IMR-90 (cell line): ENCODE measurements around the gene GALNT7. TPM values are rescaled to one million over a fixed set of nuclear protein-coding genes. Genes with fewer than 3 reads are reported as not detected.
A peak's percentile ranks its signal among the peaks of the same experiment; 100 is the strongest.

Experiments
- ATAC-seq: fragments of 200-7000 bp; cut with Tn5 transposase; 2 replicates; pipeline ENCODE4 v1.9.1; 2020; ENCODE audit warnings: low read depth, mild to moderate bottlenecking, moderate library complexity
- BruUV-seq: library from RNA; stranded (reverse); fragments of 400-500 nt; replicated peaks from 2 replicates; lab custom pipeline; 2021; lab: Mats Ljungman, UMichigan
- CTCF ChIA-PET: fragments of 300-600 bp; formaldehyde crosslinking; extraction: SDS; loops from one replicate; lab custom pipeline; 2021; ENCODE audit warnings: antibody characterized with exemption; lab: Yijun Ruan, JAX
- POLR2A ChIA-PET: fragments of 300-600 bp; sonication (Branson Sonifier 250); formaldehyde crosslinking; loops from one replicate; lab custom pipeline; 2022; ENCODE audit warnings: antibody characterized with exemption; ENCODE audit not compliant: unreplicated experiment; lab: Charles Lee
- DNase-seq: peaks from one replicate; pipeline ENCODE4 v3.0.0; 2013
- H2AFZ ChIP-seq: replicated peaks from 2 replicates; pipeline ENCODE3; 2013; ENCODE audit warnings: low read length, mild to moderate bottlenecking; ENCODE audit not compliant: poor library complexity
- H2AK5ac ChIP-seq: 2 replicates; pipeline ENCODE4 v1.6.1; 2013; ENCODE audit warnings: low read depth, low read length, inconsistent platforms
- H2AK9ac ChIP-seq: replicated peaks from 2 replicates; pipeline ENCODE3; 2013; ENCODE audit warnings: mild to moderate bottlenecking, low read depth, low read length, moderate library complexity; ENCODE audit not compliant: poor library complexity
- H2BK120ac ChIP-seq: 2 replicates; pipeline ENCODE4 v1.6.1; 2013; ENCODE audit warnings: low read depth, low read length, inconsistent platforms
- H2BK15ac ChIP-seq: 3 replicates; pipeline ENCODE4 v1.6.1; 2013; ENCODE audit warnings: low read depth, low read length, inconsistent platforms
- H2BK20ac ChIP-seq: 2 replicates; pipeline ENCODE4 v1.6.1; 2013; ENCODE audit warnings: low read depth, mild to moderate bottlenecking, inconsistent platforms, low read length, moderate library complexity
- H2BK5ac ChIP-seq: 2 replicates; pipeline ENCODE4 v1.6.1; 2013; ENCODE audit warnings: mild to moderate bottlenecking, low read depth, low read length, inconsistent platforms; ENCODE audit not compliant: poor library complexity, severe bottlenecking
- H3K14ac ChIP-seq: replicated peaks from 2 replicates; pipeline ENCODE4 v1.6.1; 2013; ENCODE audit warnings: low read depth, low read length, inconsistent platforms
- H3K18ac ChIP-seq: 2 replicates; pipeline ENCODE4 v1.6.1; 2013; ENCODE audit warnings: low read depth, low read length, control low read depth
- H3K23ac ChIP-seq: 2 replicates; pipeline ENCODE4 v1.6.1; 2013; ENCODE audit warnings: low read depth, low read length, inconsistent platforms
- H3K27ac ChIP-seq: 2 replicates; pipeline ENCODE4 v1.5.1; 2013; ENCODE audit warnings: mild to moderate bottlenecking, control low read depth, low read length; ENCODE audit not compliant: insufficient read depth
- H3K27me3 ChIP-seq: 2 replicates; pipeline ENCODE4 v1.6.1; 2013; ENCODE audit warnings: low read length; ENCODE audit not compliant: control insufficient read depth, insufficient read depth
- H3K36me3 ChIP-seq: 2 replicates; pipeline ENCODE4 v1.6.1; 2013; ENCODE audit warnings: low read length, mixed read lengths; ENCODE audit not compliant: control insufficient read depth, insufficient read depth
- H3K4ac ChIP-seq: 2 replicates; pipeline ENCODE4 v1.6.1; 2013; ENCODE audit warnings: low read depth, low read length, inconsistent platforms
- H3K4me1 ChIP-seq: 2 replicates; pipeline ENCODE4 v1.6.1; 2013; ENCODE audit warnings: low read length, mixed read lengths; ENCODE audit not compliant: control insufficient read depth, insufficient read depth
- H3K4me2 ChIP-seq: 2 replicates; pipeline ENCODE4 v1.6.1; 2013; ENCODE audit warnings: low read depth, mild to moderate bottlenecking, control low read depth, low read length, moderate library complexity
- H3K4me3 ChIP-seq: 2 replicates; pipeline ENCODE4 v1.5.1; 2013; ENCODE audit warnings: low read depth, mild to moderate bottlenecking, control low read depth, low read length, moderate library complexity; ENCODE audit not compliant: insufficient read depth
- H3K56ac ChIP-seq: 2 replicates; pipeline ENCODE4 v1.6.1; 2013; ENCODE audit warnings: low read length, inconsistent platforms; ENCODE audit not compliant: insufficient read depth; ENCODE audit errors: extremely low read depth
- H3K79me1 ChIP-seq, 2 experiments: 2 replicates each; pipeline ENCODE4 v1.6.1; 2013; ENCODE audit warnings: low read length in 2 of 2, inconsistent platforms in 1 of 2, low read depth in 1 of 2
- H3K9ac ChIP-seq: 2 replicates; pipeline ENCODE4 v1.6.1; 2013; ENCODE audit warnings: low read depth, low read length, control low read depth
- H3K9me1 ChIP-seq: 2 replicates; pipeline ENCODE4 v1.6.1; 2013; ENCODE audit warnings: low read length, inconsistent platforms; ENCODE audit not compliant: insufficient read depth
- H3K9me3 ChIP-seq: 2 replicates; pipeline ENCODE4 v1.6.1; 2013; ENCODE audit warnings: low read length; ENCODE audit not compliant: control insufficient read depth, insufficient read depth
- H4K20me1 ChIP-seq: 2 replicates; pipeline ENCODE4 v1.6.1; 2013; ENCODE audit warnings: low read length, inconsistent platforms; ENCODE audit not compliant: insufficient read depth
- H4K5ac ChIP-seq: 2 replicates; pipeline ENCODE4 v1.6.1; 2013; ENCODE audit warnings: mild to moderate bottlenecking, low read depth, low read length, control low read depth
- H4K8ac ChIP-seq, 2 experiments: 2 replicates each; pipeline ENCODE4 v1.6.1; 2013; ENCODE audit warnings: low read depth in 2 of 2, low read length in 2 of 2, control low read depth in 1 of 2, inconsistent platforms in 1 of 2
- H4K91ac ChIP-seq: 2 replicates; pipeline ENCODE4 v1.6.1; 2013; ENCODE audit warnings: low read depth, low read length, inconsistent platforms; ENCODE audit not compliant: insufficient read depth
- CEBPB ChIP-seq: IDR thresholded peaks from 2 replicates; pipeline ENCODE4 v1.6.1; 2012; ENCODE audit warnings: low read depth, low read length, improper control_type of control experiment
- CHD1 ChIP-seq: IDR thresholded peaks from 2 replicates; pipeline ENCODE4 v1.6.1; 2012; ENCODE audit warnings: low read depth, low read length, improper control_type of control experiment
- MAFK ChIP-seq: IDR thresholded peaks from 2 replicates; pipeline ENCODE4 v1.6.1; 2012; ENCODE audit warnings: low read depth, low read length, improper control_type of control experiment
- RAD21 ChIP-seq: IDR thresholded peaks from 2 replicates; pipeline ENCODE4 v1.6.1; 2012; ENCODE audit warnings: low read length, improper control_type of control experiment
- RCOR1 ChIP-seq: IDR thresholded peaks from 2 replicates; pipeline ENCODE4 v1.6.1; 2012; ENCODE audit warnings: mild to moderate bottlenecking, low read length, improper control_type of control experiment; ENCODE audit not compliant: insufficient replicate concordance
- RFX5 ChIP-seq: IDR thresholded peaks from 2 replicates; pipeline ENCODE4 v1.8.0; 2012; ENCODE audit warnings: low read depth, mild to moderate bottlenecking, low read length, moderate library complexity
- SMC3 ChIP-seq: fragments of 150-350 bp; IDR thresholded peaks from 2 replicates; pipeline ENCODE4 v1.6.1; 2016; ENCODE audit warnings: low read depth, mild to moderate bottlenecking, antibody characterized with exemption, low read length, moderate library complexity
- WGBS, 2 experiments: methylation state at CpG; one replicate each; pipeline versions ENCODE4 v1.1.5 to v1.1.7; 2013; ENCODE audit warnings: missing lambda C conversion rate in 2 of 2; ENCODE audit not compliant: insufficient read length in 1 of 2; ENCODE audit errors: extremely low coverage in 2 of 2; 5-methylcytosine and 5-hydroxymethylcytosine counted together
- dilution Hi-C: fragments of 300-500 bp; cut with HindIII; formaldehyde crosslinking; loops from one replicate; pipeline ENCODE4 v1.14.3; 2018; ENCODE audit warnings: low sequenced_read_pairs; ENCODE audit not compliant: unreplicated experiment
- in situ Hi-C: fragments of 300-500 bp; cut with MboI; formaldehyde crosslinking; loops from 3 replicates; pipeline ENCODE4 v1.14.3; 2019; ENCODE audit warnings: low sequenced_read_pairs, inconsistent platforms, mixed read lengths
- intact Hi-C: fragments of 100-400 bp; cut with micrococcal nuclease; formaldehyde crosslinking; loops from 2 replicates; pipeline ENCODE4 v1.10.0; 2022
- polyA plus RNA-seq, 3 experiments: library from polyadenylated mRNA; depleted of rRNA; stranded (reverse); fragments of >200 nt; gene quantifications; 2 replicates each; pipeline ENCODE4 v1.2.3, GENCODE V29; 2012; ENCODE audit warnings: low replicate concordance in 1 of 3
- total RNA-seq: library from RNA; depleted of rRNA; stranded (reverse); fragments of >200 nt; gene quantifications from 2 replicates; pipeline ENCODE4 v1.2.3, GENCODE V29; 2012
- TF ChIP-seq, protein P1 (sequence below): conservative IDR thresholded peaks from 2 replicates; pipeline ENCODE4 v1.5.1; 2012; ENCODE audit warnings: mild to moderate bottlenecking, low read depth, low read length, improper control_type of control experiment

The GALNT7 gene
- total and polyA plus RNA-seq, 2 of the 4 experiments (the other 2 are of a cell fraction), result 19.1 to 31.2 TPM

- H2AFZ ChIP-seq, result no peak overlapping the region
- in situ Hi-C loops (no loop called here), dilution Hi-C loops (no loop called here), intact Hi-C loops (no loop called here)
- ATAC-seq (no peak), DNase-seq (peak; percentile 52)
- H2BK20ac ChIP-seq, result peak overlapping the region; percentile 46; the same call in 1 of the 2 replicates
- TF ChIP-seq CHD1, result no peak
- TF ChIP-seq CEBPB, result no peak
- TF ChIP-seq MAFK, result no peak
- no peak for TF ChIP-seq RFX5
- TF ChIP-seq RAD21, result no peak
- no peak for TF ChIP-seq SMC3
- TF ChIP-seq RCOR1, result no peak
- TF ChIP-seq, protein P1, sequence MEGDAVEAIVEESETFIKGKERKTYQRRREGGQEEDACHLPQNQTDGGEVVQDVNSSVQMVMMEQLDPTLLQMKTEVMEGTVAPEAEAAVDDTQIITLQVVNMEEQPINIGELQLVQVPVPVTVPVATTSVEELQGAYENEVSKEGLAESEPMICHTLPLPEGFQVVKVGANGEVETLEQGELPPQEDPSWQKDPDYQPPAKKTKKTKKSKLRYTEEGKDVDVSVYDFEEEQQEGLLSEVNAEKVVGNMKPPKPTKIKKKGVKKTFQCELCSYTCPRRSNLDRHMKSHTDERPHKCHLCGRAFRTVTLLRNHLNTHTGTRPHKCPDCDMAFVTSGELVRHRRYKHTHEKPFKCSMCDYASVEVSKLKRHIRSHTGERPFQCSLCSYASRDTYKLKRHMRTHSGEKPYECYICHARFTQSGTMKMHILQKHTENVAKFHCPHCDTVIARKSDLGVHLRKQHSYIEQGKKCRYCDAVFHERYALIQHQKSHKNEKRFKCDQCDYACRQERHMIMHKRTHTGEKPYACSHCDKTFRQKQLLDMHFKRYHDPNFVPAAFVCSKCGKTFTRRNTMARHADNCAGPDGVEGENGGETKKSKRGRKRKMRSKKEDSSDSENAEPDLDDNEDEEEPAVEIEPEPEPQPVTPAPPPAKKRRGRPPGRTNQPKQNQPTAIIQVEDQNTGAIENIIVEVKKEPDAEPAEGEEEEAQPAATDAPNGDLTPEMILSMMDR, result no peak
- H3K56ac ChIP-seq, result no peak overlapping the region
- H3K9me1 ChIP-seq, result no peaks in the 10 kb centered on the region
- no TSS peak for BruUV-seq
- H2AK5ac ChIP-seq, result peak overlapping the region; percentile 35; the same call in 1 of the 2 replicates
- H3K27ac ChIP-seq, result no peak overlapping the region
- H3K27me3 ChIP-seq, result no peaks in the 10 kb centered on the region
- H3K36me3 ChIP-seq, result no peaks in the 10 kb centered on the region
- H2BK5ac ChIP-seq, result no peak overlapping the region
- H3K9ac ChIP-seq, result no peak overlapping the region
- peaks cover 10 to 30% of the 10 kb centered on the region in 2 experiments; a peak in 3 of 4 replicates for H3K79me1 ChIP-seq
- H3K4ac ChIP-seq, result no peak overlapping the region; the same call in 1 of the 2 replicates
- no CpG with 5 or more reads among the region's 3 CpGs for WGBS, 2 experiments
- no peak overlapping the region for H2AK9ac ChIP-seq
- H3K18ac ChIP-seq, result no peak overlapping the region
- H4K5ac ChIP-seq, result no peak overlapping the region
- 0 out of 2 replicates have a peak overlapping the region, but pooled peaks have one; percentile 48 for H3K23ac ChIP-seq
- peak overlapping the region; percentile 30; the same call in 1 of the 3 replicates for H2BK15ac ChIP-seq
- no peak overlapping the region for H3K4me3 ChIP-seq
- peak overlapping the region; percentile 43; the same call in 1 of the 2 replicates for H2BK120ac ChIP-seq
- H3K4me2 ChIP-seq, result peak overlapping the region; percentile 74; the same call in 1 of the 2 replicates
- peak overlapping the region in 1 of 2 experiments; percentile 30; a peak in 1 of 4 replicates for H4K8ac ChIP-seq
- peak overlapping the region; percentile 57; the same call in 1 of the 2 replicates for H3K14ac ChIP-seq
- peaks cover 8% of the 10 kb centered on the region; the same call in 1 of the 2 replicates for H3K4me1 ChIP-seq
- ChIA-PET POLR2A (interaction anchor here (0.5 kb wide), 1 partner anchor 8 kb away, joined by 3 read pairs; no protein-coding TSS in a partner anchor), CTCF (no interaction called here)
- no peaks in the 10 kb centered on the region for H4K20me1 ChIP-seq
- H4K91ac ChIP-seq, result no peak overlapping the region; the same call in 1 of the 2 replicates
- no peaks in the 10 kb centered on the region for H3K9me3 ChIP-seq
Measured at GRCh38 chr4:173191623-173192041, 23.0 kb downstream of the GALNT7 start.
